ENCODE data around the gene ANKMY1.

ANKMY1 gene

DNA sequence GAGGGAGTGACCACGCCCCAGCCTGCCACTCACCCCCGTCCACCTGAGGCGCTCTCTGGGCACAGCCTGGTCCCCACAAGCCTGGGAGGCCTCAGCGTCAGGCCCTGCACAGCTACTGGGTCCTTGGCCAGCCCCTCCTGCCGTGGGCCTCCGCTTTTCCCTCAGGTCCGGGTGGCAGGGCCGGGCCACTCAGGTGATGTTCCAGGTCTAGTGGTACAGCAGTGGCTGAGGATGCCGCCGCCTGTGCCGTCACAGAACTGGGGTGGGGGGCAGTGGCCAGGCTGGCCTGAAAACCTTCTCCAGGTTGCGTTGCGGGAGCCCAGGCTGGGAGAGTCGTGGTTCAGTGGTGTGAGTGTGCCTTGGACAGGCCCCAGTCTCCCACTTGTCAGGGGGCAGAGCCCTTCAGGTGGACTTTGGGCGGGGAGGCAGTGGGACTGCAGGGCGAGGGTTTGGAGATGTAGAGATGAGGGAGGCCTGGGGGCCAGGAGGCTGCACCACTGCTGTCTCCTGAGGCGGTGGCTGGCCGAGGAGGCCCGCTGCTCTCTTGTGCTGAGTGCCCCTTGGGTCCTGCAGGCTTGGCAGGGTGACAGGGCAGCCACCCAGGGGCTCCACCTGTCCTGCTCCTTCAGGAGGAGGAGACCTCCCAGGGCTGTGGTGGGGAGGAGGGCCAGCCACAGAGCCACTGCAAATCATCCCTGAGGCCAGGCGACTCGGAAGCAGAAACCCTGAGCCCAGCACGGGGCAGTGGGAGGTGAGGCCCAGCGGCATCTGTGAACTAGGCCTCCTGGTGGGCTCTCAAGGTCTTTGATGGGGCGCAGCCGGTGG lies 114.7 kb downstream of the ANKMY1 start:
- no peak for DNase-seq

DNA sequence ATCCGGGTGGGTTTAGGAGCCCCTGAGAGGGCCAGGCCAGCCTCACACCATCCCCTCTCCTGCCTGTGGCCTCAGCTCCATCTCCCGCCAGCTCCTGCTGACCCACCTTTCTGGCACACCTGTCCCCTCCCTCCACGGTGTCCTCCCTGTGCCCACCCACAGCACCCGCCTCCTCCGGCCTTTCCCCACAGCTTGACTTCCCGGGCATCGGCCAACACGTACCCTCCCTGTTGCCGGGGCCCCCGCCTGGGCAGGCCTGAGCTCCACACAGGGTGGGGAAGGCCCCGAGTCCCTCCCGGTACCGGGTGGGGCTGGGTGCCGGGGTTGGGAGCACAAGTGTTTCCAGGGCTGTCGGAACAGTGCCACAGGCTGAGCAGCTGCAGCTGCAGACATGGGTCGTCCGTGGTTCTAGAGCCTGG lies 115.8 kb downstream of the ANKMY1 start:
- DNase-seq = no peak

DNA sequence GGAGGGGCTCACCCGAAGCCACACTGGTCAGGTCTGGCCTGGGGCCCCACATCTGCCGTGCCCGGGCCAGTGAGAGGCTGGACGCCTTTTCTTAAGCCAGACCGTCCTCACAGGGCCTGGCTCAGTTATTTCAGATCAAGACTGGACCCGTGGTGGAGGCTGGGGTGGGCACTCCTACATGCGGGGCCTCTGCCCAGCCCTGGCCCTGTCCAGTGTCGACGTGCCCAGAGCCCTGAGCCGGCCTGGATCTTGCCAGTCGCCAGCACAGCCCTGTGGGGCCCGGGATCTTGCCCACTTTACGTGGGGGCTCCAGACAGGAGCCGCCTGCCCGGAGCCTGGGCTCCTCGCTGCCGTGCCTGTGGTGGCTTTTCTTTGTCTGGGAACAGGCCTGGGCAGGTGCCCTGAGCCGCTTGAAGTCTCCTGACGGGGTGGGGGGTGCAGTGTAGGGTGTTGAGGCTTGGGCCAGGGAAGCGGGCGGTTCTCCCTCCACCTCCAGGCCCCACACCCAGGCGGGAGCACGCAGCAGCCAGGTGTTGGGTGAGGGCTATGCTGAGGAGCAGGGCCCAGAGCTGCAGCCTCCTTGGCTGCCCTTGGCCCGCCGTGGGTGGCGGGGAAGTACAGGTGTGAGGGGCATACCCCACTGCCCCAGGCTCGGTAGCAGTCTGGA lies 116.3 kb downstream of the ANKMY1 start:
- peak; percentile 67 for DNase-seq

DNA sequence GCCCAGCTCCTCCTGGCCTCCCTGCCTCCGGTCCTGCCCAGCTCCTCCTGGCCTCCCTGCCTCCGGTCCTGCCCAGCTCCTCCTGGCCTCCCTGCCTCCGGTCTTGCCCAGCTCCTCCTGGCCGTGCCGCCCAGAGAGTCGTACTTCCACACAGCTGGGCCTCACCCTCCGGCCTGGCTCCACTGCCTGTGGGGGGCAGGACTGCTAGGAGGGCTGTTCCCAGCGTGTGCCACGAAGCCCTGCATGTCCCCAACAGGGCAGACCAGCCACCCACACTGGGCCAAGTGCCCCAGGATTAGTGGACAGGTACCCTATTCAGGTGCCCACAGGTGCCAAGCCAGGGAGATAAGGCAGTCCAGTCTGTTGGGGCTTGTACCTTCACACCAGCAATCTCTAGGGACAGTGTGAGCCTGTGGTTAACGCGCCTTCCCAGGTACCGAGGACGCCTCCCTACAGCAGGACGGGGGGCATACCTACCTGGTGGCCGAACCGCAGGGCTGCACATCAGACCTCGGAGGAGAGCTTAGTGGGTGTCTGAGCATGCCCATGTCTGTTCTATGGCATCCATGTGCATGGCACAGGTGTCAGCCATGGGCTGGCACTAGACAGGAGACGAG lies 117.0 kb downstream of the ANKMY1 start:
- DNase-seq = no peak

DNA sequence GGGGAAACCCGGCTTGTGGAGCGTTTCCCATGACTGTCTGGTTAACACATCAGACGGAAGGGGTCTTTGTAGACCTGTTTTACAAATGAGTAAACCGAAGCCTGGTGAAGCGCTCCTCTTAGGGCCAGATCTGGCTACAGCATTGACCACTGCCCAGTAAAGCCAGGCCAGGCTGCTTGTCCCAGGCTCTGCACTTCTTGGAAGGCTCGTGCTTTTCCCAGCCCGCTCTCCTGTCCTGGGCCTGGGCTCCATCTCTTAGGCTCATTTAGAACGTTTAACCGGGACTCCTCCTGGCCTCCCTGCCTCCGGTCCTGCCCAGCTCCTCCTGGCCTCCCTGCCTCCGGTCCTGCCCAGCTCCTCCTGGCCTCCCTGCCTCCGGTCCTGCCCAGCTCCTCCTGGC lies 117.5 kb downstream of the ANKMY1 start:
- DNase-seq = no peak

DNA sequence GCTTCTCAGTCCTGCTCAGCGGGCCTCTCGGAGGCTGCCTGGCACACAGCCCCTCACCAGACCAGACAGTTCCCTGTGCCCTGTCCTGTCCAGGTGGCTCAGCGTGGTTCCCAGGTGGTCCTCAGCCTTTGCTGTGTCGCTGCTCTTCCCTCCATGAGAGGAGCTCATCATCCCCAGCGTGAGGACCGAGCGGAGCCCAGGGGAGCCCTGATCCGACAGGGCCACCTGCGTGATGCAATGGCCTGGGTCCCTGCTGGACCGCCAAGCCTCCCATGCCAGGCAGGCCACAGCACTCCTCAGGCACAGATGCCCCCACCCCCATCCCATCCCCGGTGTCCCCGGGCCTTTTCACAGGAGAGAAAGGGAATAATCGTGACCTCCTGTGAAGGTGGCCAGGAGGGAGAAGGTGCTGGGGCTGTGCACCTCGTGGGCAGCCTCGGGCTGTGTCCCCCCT lies 118.1 kb downstream of the ANKMY1 start:
- no peak for DNase-seq

DNA sequence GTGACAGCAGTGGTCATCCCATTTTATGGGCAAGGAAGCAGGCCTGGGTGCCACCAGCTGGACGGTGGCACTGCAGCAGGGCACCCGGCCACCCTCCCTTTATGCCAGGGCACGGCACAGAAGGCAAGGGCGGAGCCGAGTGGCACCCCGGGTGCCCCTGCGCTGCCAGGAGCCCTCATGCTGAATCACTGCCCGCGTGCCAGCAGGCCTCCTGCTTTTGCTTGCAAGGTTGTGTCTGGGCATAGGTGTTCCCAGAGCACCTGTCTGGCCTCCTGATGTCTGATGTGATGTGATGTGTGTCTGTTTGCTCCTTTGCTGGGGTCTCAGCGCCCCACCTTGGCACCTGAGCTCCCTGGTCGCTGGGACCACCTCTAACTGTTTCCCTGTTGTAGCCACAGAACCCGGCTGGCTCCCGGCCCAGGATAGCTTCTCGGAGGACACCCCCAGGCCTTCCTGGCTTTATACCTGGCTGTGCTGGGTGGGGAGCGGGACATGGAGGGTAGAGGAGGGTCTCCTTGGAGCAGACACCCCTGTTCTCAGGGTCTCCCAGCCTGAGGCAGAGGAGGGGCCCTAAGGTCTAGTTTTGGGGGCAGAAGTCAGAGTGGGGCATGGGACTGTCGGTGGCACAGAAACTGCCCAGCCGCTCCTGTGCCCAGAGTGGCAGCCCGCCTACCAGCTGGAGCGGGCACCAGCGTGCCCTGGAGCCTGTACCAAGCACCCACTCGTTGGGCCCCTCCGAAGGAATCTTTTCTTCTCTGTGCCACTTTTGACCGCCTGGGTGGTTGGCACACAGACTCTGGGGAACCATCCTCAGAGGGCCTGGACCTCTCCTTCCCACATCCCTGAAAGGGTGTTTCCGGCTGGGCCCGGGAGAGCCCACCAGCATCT lies 118.7 kb downstream of the ANKMY1 start:
- DNase-seq = no peak

DNA sequence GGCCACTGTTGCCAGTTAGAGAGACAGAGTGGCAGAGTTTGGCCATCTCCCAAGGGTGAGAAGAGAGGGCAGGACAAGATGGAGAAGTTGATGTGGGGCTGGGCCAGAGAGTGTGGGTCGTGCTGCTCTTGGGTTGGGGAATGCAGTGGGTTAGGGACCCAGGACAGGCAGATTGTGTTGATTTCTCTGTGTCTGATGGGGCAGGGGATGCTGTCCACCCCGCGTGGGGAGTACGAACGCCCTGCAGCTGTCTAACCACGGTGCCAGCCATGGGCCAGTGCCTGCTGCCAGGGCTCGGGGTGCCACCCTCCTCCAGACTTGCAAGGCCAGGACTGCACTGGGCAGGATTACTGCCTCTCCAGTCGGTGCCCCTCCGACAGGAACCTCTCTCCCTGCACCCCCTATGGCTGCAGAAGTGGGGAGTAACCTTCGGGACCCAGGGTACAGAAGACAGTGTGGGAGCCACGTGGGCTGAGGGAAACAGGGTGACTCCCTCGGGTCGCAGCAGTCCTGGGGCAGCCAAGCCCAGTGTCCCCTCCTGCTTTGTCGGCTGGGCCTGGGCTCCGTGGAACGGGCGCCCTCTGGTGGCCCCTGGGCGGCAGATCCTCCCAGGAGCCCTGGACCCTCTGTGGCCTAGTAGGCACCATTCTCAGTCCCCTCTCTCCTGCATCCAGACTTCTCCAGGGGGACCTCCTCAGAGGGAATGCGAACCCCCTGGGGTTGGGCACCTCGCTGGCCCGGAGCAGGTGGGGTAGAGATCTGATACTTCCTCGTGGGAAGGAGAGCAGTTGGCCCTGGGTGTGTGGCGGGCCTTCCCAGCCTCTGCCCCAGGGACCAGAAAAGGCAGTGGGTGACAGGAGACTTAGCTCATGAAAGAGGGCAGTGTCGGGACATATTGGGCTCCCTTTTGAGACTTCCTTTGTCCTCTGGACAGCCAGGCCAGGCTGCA lies 119.7 kb downstream of the ANKMY1 start:
- peak; percentile 22 for DNase-seq

DNA sequence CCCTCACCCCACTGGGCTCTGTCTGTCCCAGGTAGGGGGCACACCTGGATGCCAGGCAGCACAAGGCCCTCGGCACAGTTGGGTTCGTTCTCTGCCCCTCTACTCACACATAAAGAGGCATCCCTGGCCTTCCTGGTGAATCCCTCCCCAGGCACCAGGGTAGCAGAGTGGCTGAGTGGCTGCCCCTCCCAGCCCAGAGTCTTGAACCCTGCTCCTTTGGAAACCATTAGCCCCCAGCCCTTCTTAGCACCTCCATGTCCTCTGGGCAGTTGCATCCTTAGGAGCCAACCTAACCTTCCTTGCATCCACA lies 120.3 kb downstream of the ANKMY1 start:
- DNase-seq = no peak

DNA sequence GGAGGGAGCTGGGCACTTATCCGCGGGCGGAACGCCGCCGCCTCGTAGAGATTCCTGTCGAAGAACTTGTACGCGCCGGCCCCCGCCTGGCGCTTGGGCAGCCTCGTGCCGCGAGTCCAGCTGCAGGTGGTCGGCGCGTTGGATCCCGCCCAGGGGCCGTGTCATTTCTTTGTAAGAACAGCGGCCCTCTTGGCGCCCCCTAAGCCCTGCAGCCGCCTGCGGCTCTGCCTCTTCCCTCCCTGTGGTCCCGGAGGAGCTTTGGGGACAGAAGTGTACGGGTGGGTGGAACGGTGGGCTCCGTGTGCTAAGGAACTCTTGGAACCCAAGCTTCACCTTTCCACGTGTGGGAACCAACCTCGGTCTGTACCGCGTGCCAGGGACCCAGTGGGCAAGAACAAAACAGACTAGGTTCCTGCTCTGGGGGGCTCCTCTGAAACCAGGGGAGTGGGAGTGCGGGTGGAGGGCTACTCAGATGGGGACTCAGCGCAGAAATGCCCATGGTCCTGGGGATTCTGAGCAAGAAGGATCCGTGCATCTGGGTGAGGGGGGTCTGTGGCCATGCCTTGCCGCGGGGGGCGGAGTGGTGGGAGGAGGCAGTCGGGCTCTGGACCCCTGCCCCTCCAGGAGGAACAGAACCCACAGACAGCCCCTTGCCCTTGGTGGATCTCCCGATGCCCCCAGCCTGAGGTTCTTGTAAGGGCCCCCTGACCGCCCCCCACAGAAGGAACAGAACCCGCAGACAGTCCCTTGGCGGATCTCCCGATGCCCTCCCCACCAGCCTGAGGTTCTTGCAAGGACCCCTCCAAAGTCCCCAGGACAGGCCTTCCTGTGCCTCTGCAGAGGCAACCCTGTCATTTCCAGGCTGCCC lies 120.9 kb downstream of the ANKMY1 start:
- DNase-seq = no peak

DNA sequence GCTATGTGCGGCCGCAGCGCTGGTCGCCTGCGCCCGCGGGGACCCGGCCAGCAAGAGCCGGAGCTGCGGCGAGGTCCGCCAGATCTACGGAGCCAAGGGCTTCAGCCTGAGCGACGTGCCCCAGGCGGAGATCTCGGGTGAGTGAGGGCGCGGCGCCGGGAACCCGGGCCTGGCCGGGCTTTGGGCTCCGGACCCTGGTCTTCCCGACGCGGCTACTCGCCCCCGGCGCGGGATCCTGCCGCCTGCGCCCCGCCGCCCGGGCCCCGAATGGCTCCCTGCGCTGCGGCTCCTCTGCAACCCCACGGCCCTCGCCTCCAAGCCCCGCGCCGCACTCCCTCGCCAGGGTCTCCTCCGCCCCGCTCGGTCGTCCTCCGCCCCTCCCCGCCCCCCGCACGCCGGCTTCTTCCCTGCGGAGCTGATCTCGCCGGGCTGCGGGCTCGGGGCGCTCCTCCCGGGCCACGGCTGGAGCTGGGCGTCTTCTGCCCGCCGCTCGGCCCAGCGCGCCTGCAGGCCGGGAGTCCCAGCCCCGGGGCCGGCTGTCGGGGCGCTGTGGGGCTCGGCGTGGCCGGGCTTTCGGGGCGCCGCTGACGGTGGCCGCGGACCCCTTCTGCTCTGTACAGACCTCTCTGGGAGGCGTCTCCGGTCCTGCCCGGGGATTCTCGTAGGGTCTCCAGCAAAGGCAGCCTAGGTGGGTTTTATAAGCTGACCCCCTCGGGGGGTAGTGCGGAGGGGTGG lies 121.7 kb downstream of the ANKMY1 start:
- DNase-seq = no peak

DNA sequence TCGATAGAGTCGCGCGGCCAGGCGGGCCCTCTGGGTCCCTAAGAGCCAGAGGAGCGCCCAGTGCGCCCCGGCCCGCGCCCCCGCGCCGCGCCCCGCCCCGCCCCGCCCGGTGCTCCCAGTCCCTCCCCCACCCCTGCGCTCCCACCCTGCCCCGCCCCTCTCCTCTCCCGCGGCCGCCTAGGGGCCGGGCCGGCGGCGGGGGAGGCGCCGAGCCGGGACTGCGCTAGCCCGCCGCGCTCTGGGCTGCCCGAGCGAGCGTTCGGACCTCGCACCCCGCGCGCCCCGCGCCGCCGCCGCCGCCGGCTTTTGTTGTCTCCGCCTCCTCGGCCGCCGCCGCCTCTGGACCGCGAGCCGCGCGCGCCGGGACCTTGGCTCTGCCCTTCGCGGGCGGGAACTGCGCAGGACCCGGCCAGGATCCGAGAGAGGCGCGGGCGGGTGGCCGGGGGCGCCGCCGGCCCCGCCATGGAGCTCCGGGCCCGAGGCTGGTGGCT lies 122.3 kb downstream of the ANKMY1 start, which contains the start of gene GPC1:
Gene GPC1 (plus strand): TSS at position 207 of the 491 bp plus-strand sequence. CDS start 256 bp downstream, at position 463.
- DNase-seq = no peak

DNA sequence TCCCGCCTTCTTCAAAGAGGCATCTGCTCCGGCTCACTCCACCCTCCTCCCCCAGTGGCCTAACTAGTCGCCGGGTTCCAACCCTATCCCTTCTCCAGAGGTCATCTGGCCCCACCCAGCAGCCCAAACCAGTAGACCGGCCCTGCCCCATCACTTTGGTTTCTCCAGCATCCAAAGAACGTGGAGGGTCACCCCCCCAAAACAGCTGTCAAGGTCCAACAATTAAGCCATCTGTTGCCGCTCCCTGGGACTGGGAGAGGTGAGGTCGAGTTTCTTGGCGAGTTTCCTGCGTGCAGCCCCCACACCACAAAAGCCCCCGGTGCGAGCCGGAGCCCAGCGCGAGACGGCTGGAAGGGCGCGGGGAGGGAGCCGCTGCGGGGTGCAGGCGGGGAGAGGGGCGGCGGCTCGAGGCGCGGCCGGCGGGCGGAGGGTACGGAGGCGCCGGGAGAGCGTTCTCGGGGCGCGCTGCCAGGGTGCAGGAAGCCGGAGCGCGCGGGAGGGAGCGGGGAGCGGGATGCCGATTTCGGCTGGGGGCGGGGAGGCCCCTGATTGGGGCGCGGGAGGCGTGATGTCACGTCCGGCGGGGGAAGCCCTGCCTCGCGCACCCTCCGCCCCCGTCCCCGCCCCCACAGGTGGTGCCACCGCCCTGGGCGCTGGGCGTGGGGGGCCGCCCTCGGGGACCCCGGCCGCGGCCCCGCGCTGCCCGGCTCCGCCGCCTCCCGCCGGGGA lies 122.9 kb downstream of the ANKMY1 start:
- peak; percentile 62 for DNase-seq

DNA sequence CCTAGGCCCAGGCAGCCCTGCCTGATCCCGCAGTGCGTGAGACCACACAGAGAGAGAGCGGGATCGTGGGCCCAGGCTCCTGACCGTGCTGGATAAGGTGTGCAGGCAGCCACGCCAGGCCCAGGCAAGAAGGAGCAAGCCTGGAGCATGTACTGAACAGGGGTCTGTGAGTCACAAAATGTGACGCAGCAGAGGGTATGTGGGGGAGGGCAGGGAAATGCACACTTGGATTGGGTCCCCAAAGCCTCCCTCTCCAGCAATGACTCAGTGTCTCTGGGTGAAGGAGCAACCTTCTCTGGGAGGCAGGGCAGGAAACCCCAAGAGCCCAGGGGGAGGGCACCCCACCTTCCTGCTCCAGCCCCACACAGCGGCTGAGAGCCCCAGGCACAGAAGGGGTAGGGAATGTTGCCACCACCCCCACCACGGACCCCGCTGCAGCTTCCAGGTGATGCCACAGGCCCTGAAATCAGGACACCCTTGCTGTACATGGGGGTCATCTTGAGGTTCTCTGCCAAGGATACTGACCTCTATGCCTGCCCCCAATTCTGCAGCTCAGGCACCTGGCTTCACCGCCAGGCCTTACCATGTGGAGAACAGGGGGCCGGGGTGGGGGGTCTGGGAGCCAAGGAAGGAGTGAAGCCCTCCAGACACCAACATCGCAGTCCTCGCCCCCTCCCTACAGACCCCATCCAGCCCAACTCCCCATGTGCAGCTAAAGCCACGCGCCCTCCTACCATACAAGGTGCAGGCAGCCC lies 123.6 kb downstream of the ANKMY1 start:
- no peak for DNase-seq

DNA sequence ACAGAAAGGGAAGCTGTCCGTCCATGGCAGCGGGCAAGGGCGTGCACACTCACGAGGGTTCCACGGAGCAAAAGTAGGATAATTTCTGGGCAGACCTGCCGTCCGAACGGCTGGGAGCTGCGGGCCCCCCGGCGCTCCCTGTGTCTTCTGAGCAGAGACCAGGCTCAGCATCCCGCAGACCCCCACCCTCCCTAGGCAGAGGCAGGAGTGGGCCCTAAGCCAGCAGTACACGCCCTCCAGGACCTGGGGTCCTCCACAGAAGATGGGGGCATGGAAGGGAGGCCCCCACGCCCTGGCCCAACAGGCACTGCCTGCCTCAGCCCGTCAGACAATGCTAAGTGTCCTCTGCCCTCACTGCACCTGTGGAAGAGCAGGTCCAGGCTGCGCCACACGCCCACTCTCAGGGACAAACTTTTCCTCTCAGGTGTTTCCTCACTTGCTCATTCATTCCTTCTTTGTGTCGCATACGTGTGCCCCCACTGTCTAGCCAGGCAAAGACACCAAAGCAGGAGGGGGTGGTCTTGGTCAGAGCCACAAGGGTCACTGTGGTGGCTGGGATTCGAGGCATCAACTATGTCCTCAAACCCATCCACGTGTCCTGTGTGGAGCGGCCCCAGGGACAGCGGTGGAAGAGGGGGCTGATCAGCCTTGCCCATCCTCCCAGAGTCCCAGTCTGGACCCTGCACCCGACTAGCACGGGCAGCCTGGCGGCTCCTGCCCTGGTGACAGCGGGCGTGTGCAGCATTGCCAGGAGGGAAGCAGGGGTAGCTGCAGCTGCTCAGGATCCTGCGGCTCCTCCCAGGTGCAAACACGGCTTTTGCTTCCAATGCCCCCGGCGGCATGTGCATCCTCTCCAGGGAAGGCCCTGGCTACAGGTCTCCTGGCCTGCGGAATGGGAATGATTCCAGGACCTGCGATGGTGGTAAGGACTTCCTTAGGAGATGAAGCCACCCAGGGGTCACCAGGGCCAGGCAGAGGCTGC lies 124.7 kb downstream of the ANKMY1 start:
- no peak for DNase-seq

DNA sequence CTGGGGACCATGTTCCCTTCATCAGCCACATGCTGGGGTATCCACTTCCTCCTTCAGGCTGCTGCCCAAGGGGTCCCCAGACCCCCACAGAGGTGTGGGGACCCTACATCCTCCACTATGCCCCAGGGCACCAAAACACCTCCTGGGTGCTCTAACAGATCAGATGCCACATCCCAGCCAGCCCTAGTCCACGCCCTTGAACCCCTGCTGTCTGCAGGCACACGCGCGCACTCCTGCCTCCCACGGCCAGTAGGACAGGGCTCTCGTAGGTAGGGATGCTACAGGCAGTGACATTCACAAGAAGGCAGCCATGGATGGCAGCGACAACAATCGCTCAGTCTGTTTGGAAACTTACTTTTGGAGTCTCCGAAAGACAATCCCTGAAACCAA lies 125.4 kb downstream of the ANKMY1 start:
- no peak for DNase-seq

Measured in DMS79 (cell line).